Measurements from ENCODE around the gene SLC33A1.

GRCh38 chr3:155853214-155854140, 750 bp downstream of the SLC33A1 start:
- TF ChIP-seq JUN (IDR thresholded peaks at IDR 0.05; ENCODE audit: low read depth, low read length) (no peak), SRF (IDR thresholded peaks at IDR 0.05; ENCODE audit: low read depth, low read length) (no peak)
- TF ChIP-seq, protein P1, sequence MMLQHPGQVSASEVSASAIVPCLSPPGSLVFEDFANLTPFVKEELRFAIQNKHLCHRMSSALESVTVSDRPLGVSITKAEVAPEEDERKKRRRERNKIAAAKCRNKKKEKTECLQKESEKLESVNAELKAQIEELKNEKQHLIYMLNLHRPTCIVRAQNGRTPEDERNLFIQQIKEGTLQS (IDR thresholded peaks at IDR 0.05; ENCODE audit: insufficient read depth, low read depth, low read length) = no peak
